Activated B cell treated with CpG ODN at 0.5 μM for 24 hours (primary cell): ENCODE results near the gene EML5. TPM values are rescaled to one million over a fixed set of nuclear protein-coding genes. Genes with fewer than 3 reads are reported as not detected.

ENCODE experiments used
- ATAC-seq: fragments of 200-7000 bp; cut with Tn5 transposase; one replicate; pipeline ENCODE4 v1.10.0; 2021; ENCODE audit warnings: low read depth, mild to moderate bottlenecking, moderate library complexity
- CTCF ChIA-PET: fragments of 350-600 bp; sonication (Branson Sonifier 250); formaldehyde crosslinking; loops from one replicate; lab custom pipeline; 2021; ENCODE audit warnings: antibody characterized with exemption; lab: Charles Lee
- POLR2A ChIA-PET: fragments of 350-600 bp; sonication (Branson Sonifier 250); formaldehyde crosslinking; loops from one replicate; lab custom pipeline; 2021; ENCODE audit warnings: antibody characterized with exemption; lab: Charles Lee
- DNase-seq: peaks from one replicate; pipeline ENCODE4 v3.0.0; 2022
- H3K27ac Mint-ChIP-seq: one replicate; pipeline ENCODE4 v1.8.0; 2020; ENCODE audit warnings: mixed read lengths
- H3K27me3 Mint-ChIP-seq: one replicate; pipeline ENCODE4 v1.8.0; 2021; ENCODE audit warnings: mixed read lengths
- H3K36me3 Mint-ChIP-seq: one replicate; pipeline ENCODE4 v1.8.0; 2021; ENCODE audit warnings: low read depth, mixed read lengths
- H3K4me1 Mint-ChIP-seq: one replicate; pipeline ENCODE4 v1.8.0; 2021; ENCODE audit warnings: mixed read lengths
- H3K4me3 Mint-ChIP-seq: one replicate; pipeline ENCODE4 v1.8.0; 2020; ENCODE audit warnings: mild to moderate bottlenecking, mixed read lengths
- H3K9me3 Mint-ChIP-seq: one replicate; pipeline ENCODE4 v1.8.0; 2020; ENCODE audit warnings: mixed read lengths
- CTCF ChIP-seq: fragments of 200-600 bp; IDR thresholded peaks from one replicate; pipeline ENCODE4 v1.8.0; 2022; ENCODE audit warnings: antibody characterized with exemption, mild to moderate bottlenecking
- intact Hi-C: fragments of 100-400 bp; cut with micrococcal nuclease; formaldehyde crosslinking; loops from one replicate; pipeline ENCODE4 v1.15.1; 2024
- total RNA-seq: library from RNA; stranded (reverse); gene quantifications from 2 replicates; pipeline ENCODE4 v1.2.3, GENCODE V29; 2022

EML5 gene
- total RNA-seq, 1 donor from 2014 or later = 5.0 TPM

- no peak for ATAC-seq
- no peak for TF ChIP-seq CTCF
- ChIA-PET POLR2A (no interaction called here), CTCF (no interaction called here)
- peaks cover 12% of the 10 kb centered on the region for H3K36me3 Mint-ChIP-seq
- intact Hi-C loops = no loop called here
- H3K4me3 Mint-ChIP-seq = no peak overlapping the region
- no peaks in the 10 kb centered on the region for H3K4me1 Mint-ChIP-seq
- no peak for DNase-seq
- no peaks in the 10 kb centered on the region for H3K9me3 Mint-ChIP-seq
- no peak overlapping the region for H3K27ac Mint-ChIP-seq
- H3K27me3 Mint-ChIP-seq = no peaks in the 10 kb centered on the region
These were observed 94.1 kb downstream of the EML5 start for GRCh38 chr14:88698651-88699050.

- Mint-ChIP-seq H3K27me3 (no peaks in the 10 kb centered on the region), H3K27ac (no peak overlapping the region), H3K9me3 (no peaks in the 10 kb centered on the region), H3K4me1 (no peaks in the 10 kb centered on the region), H3K4me3 (no peak overlapping the region), H3K36me3 (peaks cover 8% of the 10 kb centered on the region)
- POLR2A ChIA-PET = interaction anchor here (1.2 kb wide), 1 partner anchor 128 kb away, joined by 3 read pairs; the partner anchor contains the start of gene TTC8
- intact Hi-C loops = no loop called here
- no peak for DNase-seq
- no peak for ATAC-seq
- CTCF ChIA-PET = no interaction called here
- TF ChIP-seq CTCF = no peak
These were observed 96.9 kb downstream of the EML5 start for GRCh38 chr14:88695870-88696269.

GRCh38 chr14:88688386-88688785 is 104.4 kb downstream of the EML5 start:
- Mint-ChIP-seq H3K27me3 (no peaks in the 10 kb centered on the region), H3K36me3 (peaks cover 8% of the 10 kb centered on the region), H3K9me3 (no peaks in the 10 kb centered on the region), H3K4me3 (no peak overlapping the region), H3K27ac (no peak overlapping the region), H3K4me1 (no peaks in the 10 kb centered on the region)
- intact Hi-C loops = no loop called here
- ChIA-PET CTCF (no interaction called here), POLR2A (no interaction called here)
- DNase-seq = no peak
- no peak for TF ChIP-seq CTCF
- ATAC-seq = no peak

- Mint-ChIP-seq H3K36me3 (peaks cover 15% of the 10 kb centered on the region), H3K4me1 (no peaks in the 10 kb centered on the region), H3K27me3 (no peaks in the 10 kb centered on the region), H3K27ac (no peak overlapping the region), H3K9me3 (no peaks in the 10 kb centered on the region), H3K4me3 (no peak overlapping the region)
- ChIA-PET CTCF (interaction anchor here (2.1 kb wide), 1 partner anchor 16 kb away, joined by 7 read pairs; no protein-coding TSS in a partner anchor), POLR2A (no interaction called here)
- TF ChIP-seq CTCF = no peak
- DNase-seq = no peak
- intact Hi-C loops = no loop called here
- ATAC-seq = no peak
These were observed 109.6 kb downstream of the EML5 start for GRCh38 chr14:88683119-88683518.

GRCh38 chr14:88682495-88683114 is 110.1 kb downstream of the EML5 start:
- no peaks in the 10 kb centered on the region for H3K4me1 Mint-ChIP-seq
- no peak overlapping the region for H3K4me3 Mint-ChIP-seq
- no peak for ATAC-seq
- intact Hi-C loops = no loop called here
- H3K27ac Mint-ChIP-seq = no peak overlapping the region
- no peaks in the 10 kb centered on the region for H3K9me3 Mint-ChIP-seq
- no peaks in the 10 kb centered on the region for H3K27me3 Mint-ChIP-seq
- ChIA-PET CTCF (interaction anchor here (2.1 kb wide), 1 partner anchor 15 kb away, joined by 7 read pairs; no protein-coding TSS in a partner anchor), POLR2A (no interaction called here)
- DNase-seq = no peak
- peaks cover 14% of the 10 kb centered on the region for H3K36me3 Mint-ChIP-seq
- no peak for TF ChIP-seq CTCF
